ENCODE data around the gene TBC1D10B. TPM values are rescaled to one million over a fixed set of nuclear protein-coding genes. Genes with fewer than 3 reads are reported as not detected.

Gene TBC1D10B
- total and polyA plus RNA-seq, 2 of the 8 experiments (the other 6 are each of a cell fraction or from before 2014, with no cell fraction given), result 15.4 to 28.6 TPM

- TF ChIP-seq SAP30 (IDR thresholded peaks at IDR 0.05; ENCODE audit: insufficient read depth, insufficient replicate concordance, low read length), result no peak
- no peak for TF ChIP-seq TAF1 (IDR thresholded peaks at IDR 0.05; ENCODE audit: low read depth, low read length)
- no peak for TF ChIP-seq KDM4A (IDR thresholded peaks at IDR 0.05; ENCODE audit: low read depth, low read length, severe bottlenecking)
- TF ChIP-seq SIN3A (conservative IDR thresholded peaks at IDR 0.05 in 1 of 2, IDR thresholded peaks at IDR 0.05 in 1 of 2; ENCODE audit: low read depth in 1 of 2, low read length in 2 of 2), result no peak
- no peak for TF ChIP-seq JUND (IDR thresholded peaks at IDR 0.05; ENCODE audit: low read length)
- no peak for TF ChIP-seq RXRA (IDR thresholded peaks at IDR 0.05; ENCODE audit: insufficient read depth, low read depth, low read length)
- TF ChIP-seq CHD2 (IDR thresholded peaks at IDR 0.05; ENCODE audit: low read length), result no peak
These were observed 13.2 kb upstream of the TBC1D10B start (continued) for GRCh38 chr16:30383521-30383920.
